H1 (cell line): ENCODE measurements around the gene AP1M1. TPM values are rescaled to one million over a fixed set of nuclear protein-coding genes. Genes with fewer than 3 reads are reported as not detected.
A peak's percentile ranks its signal among the peaks of the same experiment; 100 is the strongest.

ENCODE experiments used
- CTCF ChIA-PET: fragments of 300-600 bp; sonication (Branson Sonifier 250); formaldehyde crosslinking; loops from one replicate; lab custom pipeline; 2021; ENCODE audit not compliant: partially characterized antibody; lab: Charles Lee
- POLR2A ChIA-PET: fragments of 300-600 bp; sonication (Branson Sonifier 250); formaldehyde crosslinking; loops from one replicate; lab custom pipeline; 2021; ENCODE audit warnings: inconsistent platforms; ENCODE audit not compliant: partially characterized antibody; lab: Charles Lee
- DNase-seq, 2 experiments: peaks; one replicate each; pipeline versions ENCODE4 v3.0.0 to v3.0.0-alpha.2; 2010 to 2022; ENCODE audit warnings: low spot score in 2 of 2, low read depth in 1 of 2, mixed read lengths in 1 of 2
- FAIRE-seq: peaks from 2 replicates; lab custom pipeline; 2011; peaks lifted over from hg19 to GRCh38; lab: Jason Lieb, UNC
- H2AFZ ChIP-seq: 2 replicates; pipeline ENCODE4 v1.8.1; 2012; ENCODE audit warnings: low read length, inconsistent platforms
- H2AK5ac ChIP-seq: 2 replicates; pipeline ENCODE4 v1.6.1; 2013; ENCODE audit warnings: low read depth, low read length
- H2BK120ac ChIP-seq: replicated peaks from 2 replicates; pipeline ENCODE3; 2013; ENCODE audit warnings: low read depth, low read length, inconsistent platforms
- H2BK12ac ChIP-seq: 2 replicates; pipeline ENCODE4 v1.6.1; 2013; ENCODE audit warnings: low read depth, low read length
- H2BK15ac ChIP-seq: 2 replicates; pipeline ENCODE4 v1.6.1; 2013; ENCODE audit warnings: low read length
- H2BK20ac ChIP-seq: 2 replicates; pipeline ENCODE4 v1.6.1; 2013; ENCODE audit warnings: low read length
- H2BK5ac ChIP-seq: 2 replicates; pipeline ENCODE4 v1.6.1; 2013; ENCODE audit warnings: low read depth, low read length
- H3K14ac ChIP-seq: 2 replicates; pipeline ENCODE4 v1.6.1; 2013; ENCODE audit warnings: inconsistent platforms; ENCODE audit not compliant: insufficient read length
- H3K18ac ChIP-seq: 2 replicates; pipeline ENCODE4 v1.6.1; 2013; ENCODE audit warnings: low read length; ENCODE audit errors: extremely low read depth
- H3K23ac ChIP-seq: 2 replicates; pipeline ENCODE4 v1.6.1; 2013; ENCODE audit warnings: inconsistent platforms; ENCODE audit not compliant: insufficient read length
- H3K23me2 ChIP-seq: 2 replicates; pipeline ENCODE4 v1.6.1; 2013; ENCODE audit warnings: low read depth, low read length
- H3K27ac ChIP-seq: 2 replicates; pipeline ENCODE4 v1.6.1; 2011; ENCODE audit warnings: low read depth, low read length, inconsistent platforms
- H3K27me3 ChIP-seq, 4 experiments: replicated peaks in 1 of 4; 1 replicate in 1 of 4; 2 replicates in 3 of 4; pipeline versions ENCODE4 v1.6.1 to v1.8.1; 2011 to 2013; ENCODE audit warnings: low read length in 3 of 4, mild to moderate bottlenecking in 3 of 4, inconsistent platforms in 2 of 4, mixed read lengths in 2 of 4, moderate library complexity in 1 of 4; ENCODE audit not compliant: control insufficient read depth in 3 of 4, insufficient read depth in 3 of 4; ENCODE audit errors: extremely low read depth in 1 of 4
- H3K36me3 ChIP-seq, 4 experiments: 2 replicates each; pipeline versions ENCODE4 v1.6.1 to v1.8.1; 2011 to 2013; ENCODE audit warnings: mild to moderate bottlenecking in 4 of 4, low read length in 3 of 4, moderate library complexity in 2 of 4, control low read depth in 1 of 4, inconsistent platforms in 1 of 4; ENCODE audit not compliant: insufficient read depth in 4 of 4, control insufficient read depth in 2 of 4
- H3K4ac ChIP-seq: replicated peaks from 2 replicates; pipeline ENCODE3; 2013; ENCODE audit warnings: low read length, low read depth, mixed read lengths, inconsistent platforms; ENCODE audit not compliant: insufficient read length
- H3K4me1 ChIP-seq, 4 experiments: replicated peaks in 1 of 4; 1 replicate in 1 of 4; 2 replicates in 3 of 4; pipeline versions ENCODE4 v1.6.1 to v1.8.1; 2011 to 2013; ENCODE audit warnings: low read length in 3 of 4, inconsistent platforms in 2 of 4, mixed read lengths in 1 of 4; ENCODE audit not compliant: insufficient read depth in 4 of 4, control insufficient read depth in 3 of 4
- H3K4me2 ChIP-seq, 2 experiments: 2 replicates each; pipeline versions ENCODE4 v1.6.1 to v1.8.1; 2011 to 2013; ENCODE audit warnings: low read depth in 2 of 2, low read length in 2 of 2, control low read depth in 1 of 2, inconsistent platforms in 1 of 2, mild to moderate bottlenecking in 1 of 2; ENCODE audit not compliant: insufficient read depth in 1 of 2
- H3K4me3 ChIP-seq, 4 experiments: fragments of 200-600, 300-600 bp in 1 of 4; sonication (generic), shearing (Covaris generic), sonication (Bioruptor Twin) in 1 of 4; 2 replicates each; pipeline versions ENCODE4 v1.5.1 to v1.8.1; 2011 to 2016; ENCODE audit warnings: low read length in 4 of 4, low read depth in 3 of 4, control low read depth in 2 of 4, inconsistent platforms in 2 of 4, mild to moderate bottlenecking in 2 of 4, mixed read lengths in 1 of 4, moderate library complexity in 1 of 4; ENCODE audit not compliant: insufficient read depth in 2 of 4; ENCODE audit errors: extremely low read depth in 1 of 4
- H3K56ac ChIP-seq: replicated peaks from 2 replicates; pipeline ENCODE3; 2013; ENCODE audit warnings: low read depth, mild to moderate bottlenecking, mixed read lengths, low read length, inconsistent platforms; ENCODE audit not compliant: insufficient read length
- H3K79me1 ChIP-seq: 2 replicates; pipeline ENCODE4 v1.6.1; 2013; ENCODE audit warnings: low read depth, low read length, control low read depth
- H3K79me2 ChIP-seq, 2 experiments: 2 replicates each; pipeline versions ENCODE4 v1.6.1 to v1.8.1; 2012 to 2013; ENCODE audit warnings: low read length in 2 of 2, mild to moderate bottlenecking in 2 of 2, inconsistent platforms in 1 of 2; ENCODE audit not compliant: insufficient read depth in 2 of 2, control insufficient read depth in 1 of 2
- H3K9ac ChIP-seq, 4 experiments: replicated peaks in 1 of 4; 1 replicate in 1 of 4; 2 replicates in 3 of 4; pipeline versions ENCODE4 v1.6.1 to v1.8.1; 2011 to 2013; ENCODE audit warnings: low read depth in 3 of 4, low read length in 3 of 4, control low read depth in 2 of 4, mild to moderate bottlenecking in 2 of 4, moderate library complexity in 2 of 4, inconsistent platforms in 1 of 4; ENCODE audit errors: extremely low read depth in 1 of 4
- H3K9me3 ChIP-seq, 2 experiments: 2 replicates each; pipeline versions ENCODE4 v1.6.1 to v1.8.1; 2012 to 2013; ENCODE audit warnings: mild to moderate bottlenecking in 2 of 2, moderate library complexity in 2 of 2, control low read depth in 1 of 2, inconsistent platforms in 1 of 2, low read depth in 1 of 2, low read length in 1 of 2, mixed read lengths in 1 of 2; ENCODE audit not compliant: insufficient read depth in 2 of 2
- H4K20me1 ChIP-seq, 2 experiments: replicated peaks in 1 of 2; 2 replicates each; pipeline versions ENCODE3 to v1.8.1; 2011 to 2013; ENCODE audit warnings: inconsistent platforms in 2 of 2, low read length in 2 of 2, mild to moderate bottlenecking in 1 of 2; ENCODE audit not compliant: insufficient read depth in 2 of 2, control insufficient read depth in 1 of 2
- H4K5ac ChIP-seq: 2 replicates; pipeline ENCODE4 v1.6.1; 2013; ENCODE audit warnings: low read length, low read depth, mixed read lengths, inconsistent platforms; ENCODE audit not compliant: insufficient read length
- H4K8ac ChIP-seq: 2 replicates; pipeline ENCODE4 v1.8.0; 2013; ENCODE audit warnings: mild to moderate bottlenecking, moderate library complexity, low read length, inconsistent platforms; ENCODE audit not compliant: insufficient read depth; ENCODE audit errors: extremely low read depth
- H4K91ac ChIP-seq: replicated peaks from 2 replicates; pipeline ENCODE3; 2013; ENCODE audit warnings: low read length, mixed read lengths, inconsistent platforms; ENCODE audit not compliant: insufficient read length
- CBX8 ChIP-seq: fragments of 300-800, 300-1000 bp; sonication (generic); IDR thresholded peaks from 2 replicates; pipeline ENCODE4 v1.7.1; 2016; ENCODE audit warnings: low read depth, low read length, borderline replicate concordance
- CTBP2 ChIP-seq: IDR thresholded peaks from 2 replicates; pipeline ENCODE4 v1.7.0; 2011; ENCODE audit warnings: borderline replicate concordance, mild to moderate bottlenecking, moderate library complexity, mixed read lengths, low read length; ENCODE audit not compliant: insufficient read depth, insufficient read length
- CTCF ChIP-seq, 3 experiments: IDR thresholded peaks; 1 replicate in 2 of 3; 2 replicates in 1 of 3; pipeline versions ENCODE4 v1.5.1 to v1.6.1; 2011; ENCODE audit warnings: low read length in 3 of 3, mild to moderate bottlenecking in 3 of 3, inconsistent platforms in 2 of 3, low read depth in 1 of 3, moderate library complexity in 1 of 3; ENCODE audit not compliant: insufficient read depth in 1 of 3; ENCODE audit errors: control extremely low read depth in 1 of 3
- NRF1 ChIP-seq: IDR thresholded peaks from 2 replicates; pipeline ENCODE4 v1.6.1; 2011; ENCODE audit warnings: mild to moderate bottlenecking, low read depth, low read length, improper control_type of control experiment
- YY1 ChIP-seq: IDR thresholded peaks from 2 replicates; pipeline ENCODE4 v1.6.1; 2011; ENCODE audit warnings: low read depth, mild to moderate bottlenecking, low read length
- WGBS, 2 experiments: shearing (Covaris generic) in 1 of 2; methylation state at CpG; one replicate each; pipeline versions ENCODE4 v1.1.6 to v1.1.7; 2013 to 2015; ENCODE audit warnings: low lambda C conversion rate in 2 of 2, mixed read lengths in 2 of 2, inconsistent platforms in 1 of 2, low coverage in 1 of 2, missing lambda C conversion rate in 1 of 2; ENCODE audit not compliant: insufficient replicate concordance in 2 of 2, insufficient coverage in 1 of 2, insufficient read length in 1 of 2; ENCODE audit errors: extremely low coverage in 1 of 2, missing lambda C conversion rate in 1 of 2; 5-methylcytosine and 5-hydroxymethylcytosine counted together
- long read RNA-seq, 2 experiments: library from RNA in 1 of 2; library from capped mRNA in 1 of 2; stranded (forward); transcript quantifications; one replicate each; pipeline ENCODE4 v2.0.0, GENCODE V29; 2021; ENCODE audit warnings: inconsistent platforms in 1 of 2
- polyA minus RNA-seq, 3 experiments: library from RNA; depleted of rRNA, polyadenylated mRNA; stranded (reverse); fragments of >200 nt; gene quantifications; 1 replicate in 2 of 3; 2 replicates in 1 of 3; pipeline ENCODE4 v1.2.3, GENCODE V29; 2011
- polyA plus RNA-seq, 7 experiments: library from polyadenylated mRNA; depleted of rRNA in 3 of 7; stranded (reverse) in 5 of 7; unstranded in 2 of 7; fragments of >200 nt in 5 of 7; fragments of 200-250 nt in 2 of 7; gene quantifications; 1 replicate in 5 of 7; 2 replicates in 1 of 7; 4 replicates in 1 of 7; pipeline versions ENCODE4 v1.2.1 to v1.2.3, GENCODE V29; 2011 to 2013; ENCODE audit warnings: missing spikeins in 2 of 7, mixed read lengths in 2 of 7
- total RNA-seq: library from RNA; stranded (reverse); fragmentation: NEBNext Ultra II Directional; extraction: Animal tissue kit (Norgen Biotek cat#: 25700); gene quantifications from 2 replicates; pipeline ENCODE4 v1.2.1, GENCODE V29; 2021

The AP1M1 gene
- total RNA-seq = 37.2 and 37.5 TPM in 2 replicates
- polyA plus RNA-seq (2011; rRNA removed) = 30.9 and 45.1 TPM in 2 replicates
- polyA plus RNA-seq (2011; cell fraction: cytosol; rRNA removed) = 35.2 TPM
- 48.2 TPM for polyA plus RNA-seq (2011; cell fraction: nucleus; rRNA removed)
- 28.6 to 43.6 TPM (median 38.3 TPM) in 4 replicates for polyA plus RNA-seq (2012, experiment 1 of 2)
- 39.9 TPM for polyA plus RNA-seq (2012, experiment 2 of 2)
- 16.6 TPM for polyA plus RNA-seq (2013, experiment 1 of 2)
- 16.4 TPM for polyA plus RNA-seq (2013, experiment 2 of 2)
- 24.3 and 31.3 TPM in 2 replicates for polyA minus RNA-seq (2011; rRNA and poly(A)+ RNA removed)
- polyA minus RNA-seq (2011; cell fraction: cytosol; rRNA and poly(A)+ RNA removed) = 34.6 TPM
- polyA minus RNA-seq (2011; cell fraction: nucleus; rRNA and poly(A)+ RNA removed) = 27.1 TPM
- long read RNA-seq, experiment 1, full-length matches to known transcripts = 13 of 29 reads
- long read RNA-seq, experiment 1, partial matches to known transcripts = 7 of 29 reads
- long read RNA-seq, experiment 1, other reads (novel, unspliced or antisense) = 9 of 29 reads
- long read RNA-seq, experiment 2, full-length matches to known transcripts = 3 of 8 reads
- long read RNA-seq, experiment 2, partial matches to known transcripts = 5 of 8 reads
- long read RNA-seq, experiment 2, other reads (novel, unspliced or antisense) = 0 of 8 reads

GRCh38 chr19:16197622-16198369 is at the start of gene AP1M1:
TSS of gene AP1M1 (plus strand) at chr19:16197911. CDS start at chr19:16198027, 116 bp downstream.
- no peak within 1 kb of the TSS for H2BK120ac ChIP-seq
- H3K9ac ChIP-seq = peak within 1 kb of the TSS in 3 of 4 experiments; percentile 28 to 67 (median 31); a peak in 5 of 7 replicates
- peak within 1 kb of the TSS; percentile 93; the same call in 1 of the 2 replicates for H4K8ac ChIP-seq
- peak within 1 kb of the TSS; percentile 73 for H2AFZ ChIP-seq
- DNase-seq = peak; percentile 97 to 99
- WGBS, 2 experiments = 1% methylated on average over 58 of the region's 65 CpGs; no CpG with 5 or more reads in 1 of the 2 experiments
- H3K27ac ChIP-seq = peak within 1 kb of the TSS; percentile 4; the same call in 1 of the 2 replicates
- FAIRE-seq = no peak
- H4K5ac ChIP-seq = peak within 1 kb of the TSS; percentile 77
- no peaks in the 10 kb centered on the region for H3K27me3 ChIP-seq
- no peak within 1 kb of the TSS for H2BK12ac ChIP-seq
- ChIA-PET POLR2A (interaction anchor here (1.2 to 3.3 kb wide), 3 partner anchors 10 to 122 kb away, joined by 4 to 25 read pairs (median 7); partner anchors contain the start of genes FAM32A and TPM4), CTCF (interaction anchor here (0.6 to 1.1 kb wide), 2 partner anchors 11 to 12 kb away, joined by 5 read pairs; no protein-coding TSS in a partner anchor)
- peak within 1 kb of the TSS; percentile 56 to 81 for H3K4me2 ChIP-seq
- H3K36me3 ChIP-seq = no peaks in the 10 kb centered on the region
- no peak within 1 kb of the TSS for H4K91ac ChIP-seq
- no peak within 1 kb of the TSS for H3K23ac ChIP-seq
- H2BK20ac ChIP-seq = no peak within 1 kb of the TSS
- H2BK5ac ChIP-seq = peak within 1 kb of the TSS; percentile 81; the same call in 1 of the 2 replicates
- peaks cover 0 to 8% of the 10 kb centered on the region in 2 experiments for H4K20me1 ChIP-seq
- H3K56ac ChIP-seq = peak within 1 kb of the TSS; percentile 24
- H2AK5ac ChIP-seq = no peak within 1 kb of the TSS
- H3K79me2 ChIP-seq = peaks cover 0 to 6% of the 10 kb centered on the region in 2 experiments; a peak in 1 of 4 replicates
- no peaks in the 10 kb centered on the region for H3K9me3 ChIP-seq
- no peak within 1 kb of the TSS for H3K14ac ChIP-seq
- no peak within 1 kb of the TSS for H2BK15ac ChIP-seq
- peaks cover 8% of the 10 kb centered on the region; the same call in 1 of the 2 replicates for H3K23me2 ChIP-seq
- peaks cover 6% of the 10 kb centered on the region for H3K79me1 ChIP-seq
- peak within 1 kb of the TSS; percentile 91 for H3K4ac ChIP-seq
- H3K18ac ChIP-seq = peak within 1 kb of the TSS; percentile 71
- H3K4me1 ChIP-seq = no peaks in the 10 kb centered on the region; a peak in 1 of 7 replicates
- H3K4me3 ChIP-seq = peak within 1 kb of the TSS; percentile 73 to 92 (median 81)
- TF ChIP-seq CTBP2 (no peak), NRF1 (peak; percentile 87), CTCF (IDR thresholded peaks at IDR 0.05; ENCODE audit: control extremely low read depth in 1 of 3, insufficient read depth in 1 of 3, low read depth in 1 of 3, low read length in 3 of 3) (no peak), YY1 (no peak), CBX8 (no peak)
